Stimulated activated naive B cell treated with anti-CD40 and anti-IgM and Interleukin-4, amounts not matched to agents 10 μg/mL and 1 μg/mL and 100 μg/mL, for 72 hours (primary cell): ENCODE data around the gene ADIRF.
"Not testable (repeated sequence)": the region's sequence is repeated elsewhere in the genome, so short reads cannot be mapped to it uniquely, and the experiment has no call there.

Experiments
- ATAC-seq, 2 donors: fragments of 150-1000 bp; cut with Tn5 transposase; replicated peaks; 2 replicates each; pipeline ENCODE4 v1.10.0; 2021; ENCODE audit warnings: moderate library complexity in 1 of 2
- DNase-seq: peaks from one replicate; pipeline ENCODE4 v3.0.0; 2021
- H3K27ac Mint-ChIP-seq: one replicate; pipeline ENCODE4 v1.8.0; 2022; ENCODE audit warnings: mild to moderate bottlenecking, mixed read lengths
- H3K27me3 Mint-ChIP-seq, 2 donors: one replicate each; pipeline ENCODE4 v1.8.0; 2022; ENCODE audit warnings: mixed read lengths in 2 of 2
- H3K36me3 Mint-ChIP-seq, 2 donors: one replicate each; pipeline ENCODE4 v1.8.0; 2022; ENCODE audit warnings: mixed read lengths in 2 of 2, mild to moderate bottlenecking in 1 of 2
- H3K4me1 Mint-ChIP-seq, 2 donors: one replicate each; pipeline ENCODE4 v1.8.0; 2022; ENCODE audit warnings: mixed read lengths in 2 of 2, mild to moderate bottlenecking in 1 of 2
- H3K4me3 Mint-ChIP-seq, 2 donors: one replicate each; pipeline ENCODE4 v1.8.0; 2022; ENCODE audit warnings: mild to moderate bottlenecking in 2 of 2, mixed read lengths in 2 of 2, moderate library complexity in 1 of 2
- H3K9me3 Mint-ChIP-seq, 2 donors: one replicate each; pipeline ENCODE4 v1.8.0; 2022; ENCODE audit warnings: mixed read lengths in 2 of 2, mild to moderate bottlenecking in 1 of 2

Gene ADIRF

DNA sequence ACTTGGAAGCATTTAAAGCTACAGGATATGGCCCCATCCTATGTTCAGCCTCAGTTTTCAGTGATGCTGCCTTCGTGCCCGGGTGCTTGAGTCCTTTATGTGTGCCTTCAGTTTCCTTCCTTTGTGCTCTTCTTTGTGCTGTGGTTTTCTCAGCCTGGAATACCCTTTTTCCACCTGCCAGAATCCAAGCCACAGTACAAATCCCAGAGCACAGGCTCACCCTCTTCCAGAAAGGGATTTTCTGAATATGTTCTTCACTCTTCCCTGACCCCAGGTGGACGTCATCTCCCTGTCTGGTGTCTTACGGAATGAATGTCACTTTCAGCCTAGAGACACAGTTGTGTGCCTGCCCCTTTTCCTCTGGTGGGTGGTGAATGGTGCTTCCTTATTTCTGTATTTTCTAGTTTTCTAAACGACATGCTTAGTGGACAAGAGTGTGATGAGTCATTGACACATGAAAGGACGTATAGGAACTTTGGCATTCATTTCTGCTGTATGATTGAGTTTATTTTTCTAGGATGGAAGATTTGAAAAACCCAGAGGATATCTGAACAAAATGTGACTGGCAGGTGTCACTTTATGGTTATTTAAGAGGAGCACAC is 31.6 kb downstream of the ADIRF start:
- not testable (repeated sequence) for H3K27ac Mint-ChIP-seq, DNase-seq, H3K4me3 Mint-ChIP-seq, H3K36me3 Mint-ChIP-seq, H3K4me1 Mint-ChIP-seq, H3K9me3 Mint-ChIP-seq, H3K27me3 Mint-ChIP-seq
- ATAC-seq: peak in 1 of 2 donors; percentile 42

DNA sequence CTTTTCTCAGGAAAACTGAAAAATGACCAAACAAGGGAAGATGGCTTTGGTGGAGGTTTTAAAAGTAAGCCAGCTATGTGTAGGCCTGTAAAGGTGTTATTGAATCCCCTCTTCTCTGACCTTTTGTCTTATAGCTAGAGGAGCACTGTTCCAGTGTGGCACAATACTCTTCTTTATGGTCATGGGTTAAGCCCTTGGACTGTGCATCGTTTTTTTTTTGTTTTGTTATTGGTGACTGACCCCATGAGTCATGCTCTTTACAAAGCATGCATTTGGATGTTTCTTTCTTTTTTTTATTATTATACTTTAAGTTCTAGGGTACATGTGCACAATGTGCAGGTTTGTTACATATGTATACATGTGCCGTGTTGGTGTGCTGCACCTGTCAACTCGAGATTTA is 32.2 kb downstream of the ADIRF start:
- no peak overlapping the region for H3K4me3 Mint-ChIP-seq
- H3K27me3 Mint-ChIP-seq: no peaks in the 10 kb centered on the region
- ATAC-seq: no peak
- no peaks in the 10 kb centered on the region for H3K4me1 Mint-ChIP-seq
- no peaks in the 10 kb centered on the region for H3K9me3 Mint-ChIP-seq
- no peak overlapping the region for H3K27ac Mint-ChIP-seq
- no peaks in the 10 kb centered on the region for H3K36me3 Mint-ChIP-seq
- no peak for DNase-seq

DNA sequence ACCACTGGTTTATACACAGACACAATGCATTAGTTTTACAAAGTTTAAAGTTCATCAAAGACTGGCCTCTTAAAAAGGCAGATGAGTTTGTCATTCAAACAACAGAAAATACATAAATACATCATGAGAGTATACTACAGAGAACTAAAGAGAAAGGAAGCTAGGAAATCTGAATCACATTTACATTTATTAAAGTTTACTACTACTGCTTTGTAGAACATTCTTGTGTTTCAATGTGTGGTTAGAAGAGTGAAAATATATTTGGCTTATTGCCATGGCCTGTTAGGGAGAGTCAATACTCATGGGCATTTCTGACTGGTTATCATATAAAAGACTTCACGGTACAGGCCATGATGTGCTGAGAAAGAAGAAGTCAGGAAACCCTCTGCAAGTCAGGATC is 38.8 kb downstream of the ADIRF start:
- H3K9me3 Mint-ChIP-seq, H3K36me3 Mint-ChIP-seq, H3K4me1 Mint-ChIP-seq, H3K4me3 Mint-ChIP-seq, ATAC-seq, H3K27ac Mint-ChIP-seq, DNase-seq, H3K27me3 Mint-ChIP-seq: not testable (repeated sequence)

DNA sequence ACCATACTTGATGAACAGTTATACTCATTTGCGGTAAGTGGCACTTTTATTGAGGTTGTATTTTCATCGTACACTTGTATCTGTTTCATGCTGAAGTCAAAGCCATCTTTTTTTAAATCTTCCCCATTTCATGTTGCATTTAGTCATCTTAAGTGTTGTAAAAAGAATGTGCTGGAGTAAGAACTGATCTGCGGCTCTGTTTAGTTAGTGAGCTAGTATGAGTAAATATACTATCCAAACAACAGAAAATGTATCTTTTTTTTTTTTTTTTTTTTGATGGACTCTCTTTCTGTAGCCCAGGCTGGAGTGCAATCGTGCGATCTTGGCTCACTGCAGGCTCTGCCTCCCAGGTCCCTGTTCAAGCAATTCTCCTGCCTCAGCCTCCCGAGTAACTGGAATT is 39.4 kb downstream of the ADIRF start:
- not testable (repeated sequence) for ATAC-seq, H3K4me1 Mint-ChIP-seq, H3K27ac Mint-ChIP-seq, H3K27me3 Mint-ChIP-seq, H3K36me3 Mint-ChIP-seq, DNase-seq, H3K9me3 Mint-ChIP-seq, H3K4me3 Mint-ChIP-seq

DNA sequence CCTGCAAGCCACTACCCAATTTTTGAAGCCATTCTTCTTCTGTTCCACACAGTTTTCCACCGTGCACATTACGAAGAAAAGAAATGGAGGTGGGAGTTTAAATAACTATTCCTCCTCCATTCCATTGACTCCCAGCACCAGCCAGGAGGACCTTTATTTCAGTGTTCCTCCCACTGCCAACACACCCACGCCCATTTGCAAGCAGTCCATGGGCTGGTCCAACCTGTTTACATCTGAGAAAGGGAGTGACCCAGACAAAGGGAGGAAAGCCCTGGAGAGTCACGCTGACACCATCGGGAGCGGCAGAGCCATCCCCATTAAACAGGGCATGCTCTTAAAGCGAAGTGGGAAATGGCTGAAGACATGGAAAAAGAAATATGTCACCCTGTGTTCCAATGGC is 40.0 kb downstream of the ADIRF start:
- DNase-seq, H3K36me3 Mint-ChIP-seq, H3K27me3 Mint-ChIP-seq, H3K4me3 Mint-ChIP-seq, H3K27ac Mint-ChIP-seq, ATAC-seq, H3K4me1 Mint-ChIP-seq, H3K9me3 Mint-ChIP-seq: not testable (repeated sequence)

DNA sequence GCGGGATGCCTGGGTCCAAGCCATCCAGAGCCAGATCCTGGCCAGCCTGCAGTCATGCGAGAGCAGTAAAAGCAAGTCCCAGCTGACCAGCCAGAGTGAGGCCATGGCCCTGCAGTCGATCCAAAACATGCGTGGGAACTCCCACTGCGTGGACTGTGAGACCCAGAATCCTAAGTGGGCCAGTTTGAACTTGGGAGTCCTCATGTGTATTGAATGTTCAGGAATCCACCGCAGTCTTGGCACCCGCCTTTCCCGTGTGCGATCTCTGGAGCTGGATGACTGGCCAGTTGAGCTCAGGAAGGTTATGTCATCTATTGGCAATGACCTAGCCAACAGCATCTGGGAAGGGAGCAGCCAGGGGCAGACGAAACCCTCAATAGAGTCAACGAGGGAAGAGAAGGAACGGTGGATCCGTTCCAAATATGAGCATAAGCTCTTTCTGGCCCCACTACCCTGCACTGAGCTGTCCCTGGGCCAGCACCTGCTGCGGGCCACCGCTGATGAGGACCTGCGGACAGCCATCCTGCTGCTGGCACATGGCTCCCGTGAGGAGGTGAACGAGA is 40.9 kb downstream of the ADIRF start:
- not testable (repeated sequence) for H3K4me3 Mint-ChIP-seq, DNase-seq

DNA sequence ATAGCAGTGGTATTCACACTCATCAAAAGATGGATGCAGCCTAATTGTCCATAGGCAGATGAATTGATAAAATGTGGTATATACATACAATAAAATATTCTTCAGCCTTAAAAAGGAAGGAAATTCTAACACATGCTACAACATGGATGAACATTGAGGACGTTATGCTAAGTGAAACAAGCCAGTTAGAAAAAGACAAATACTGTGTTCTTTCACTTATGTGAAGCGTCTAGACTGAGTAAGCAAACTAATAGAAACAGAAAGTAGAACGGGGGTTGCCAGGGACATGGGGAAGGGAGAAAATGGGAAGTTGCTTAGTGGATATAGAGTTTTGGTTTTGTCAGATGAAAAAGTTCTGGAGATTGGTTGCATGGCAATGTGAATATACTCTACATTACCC is 45.2 kb downstream of the ADIRF start:
- not testable (repeated sequence) for ATAC-seq, H3K36me3 Mint-ChIP-seq

More for the DNA sequence above, 40.9 kb downstream of the ADIRF start:
- not testable (repeated sequence) for ATAC-seq, H3K9me3 Mint-ChIP-seq, H3K27ac Mint-ChIP-seq, H3K27me3 Mint-ChIP-seq, H3K4me1 Mint-ChIP-seq, H3K36me3 Mint-ChIP-seq

DNA sequence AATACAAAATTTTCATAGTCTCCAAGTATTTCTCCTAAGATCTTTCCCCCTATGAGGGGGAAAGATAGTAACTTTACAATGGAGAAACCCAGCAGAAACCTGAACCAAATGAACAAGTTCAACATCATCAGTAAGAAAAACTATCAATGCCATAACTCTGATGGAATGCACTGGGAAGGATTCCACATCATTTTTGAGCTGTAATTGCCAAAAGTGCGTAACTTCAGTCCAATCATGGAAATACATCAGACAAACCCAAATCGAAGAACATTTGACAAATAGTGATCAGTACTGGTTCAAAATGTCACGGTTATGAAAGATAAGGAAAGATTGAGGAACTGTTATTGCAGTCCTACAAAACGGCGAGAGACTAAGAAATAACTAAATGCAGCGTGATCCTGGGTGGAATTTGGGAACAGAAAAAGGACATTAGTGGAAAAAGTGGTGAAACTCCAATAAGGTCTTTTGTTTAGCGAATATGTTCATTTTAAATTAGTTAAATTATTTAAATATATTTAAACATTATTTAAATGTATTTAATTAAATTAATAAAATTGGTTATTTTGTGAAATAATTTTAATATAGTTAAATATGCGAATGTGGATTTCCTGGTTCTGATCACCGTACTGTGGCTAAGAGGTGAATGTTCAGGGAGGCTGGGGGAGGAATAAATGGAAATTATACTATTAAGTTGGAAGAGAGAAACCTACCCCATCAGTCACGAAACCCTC is 46.9 kb downstream of the ADIRF start:
- H3K27ac Mint-ChIP-seq, H3K4me3 Mint-ChIP-seq, H3K9me3 Mint-ChIP-seq, H3K4me1 Mint-ChIP-seq, ATAC-seq, H3K36me3 Mint-ChIP-seq, DNase-seq: not testable (repeated sequence)
- H3K27me3 Mint-ChIP-seq: peaks cover 14 to 15% of the 10 kb centered on the region in 2 donors

More for the DNA sequence above, 45.2 kb downstream of the ADIRF start:
- not testable (repeated sequence) for H3K4me1 Mint-ChIP-seq, H3K9me3 Mint-ChIP-seq, DNase-seq, H3K27ac Mint-ChIP-seq
- peak overlapping the region in 1 of 2 donors; percentile 15 for H3K4me3 Mint-ChIP-seq
- peaks cover 14 to 15% of the 10 kb centered on the region in 2 donors for H3K27me3 Mint-ChIP-seq

DNA sequence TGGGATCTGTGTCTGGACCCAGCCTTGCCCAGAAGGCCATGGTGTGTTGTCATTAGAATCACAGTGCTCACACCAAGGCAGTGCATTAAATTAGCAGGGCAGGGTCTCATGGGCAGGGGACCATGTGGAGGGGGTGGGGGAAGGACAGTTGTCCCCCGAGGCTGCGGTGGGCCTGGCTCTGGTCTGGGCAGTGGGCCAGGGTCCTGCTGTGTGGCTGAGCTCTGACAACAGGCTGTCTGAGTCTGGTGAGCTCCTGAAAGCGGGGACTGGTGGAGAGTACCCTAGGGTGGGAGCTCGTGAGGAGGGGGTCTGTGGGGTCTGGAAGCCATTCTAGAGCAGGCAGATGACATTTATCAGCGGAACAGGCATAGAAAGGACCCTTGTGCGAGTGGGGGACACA is 49.8 kb downstream of the ADIRF start:
- not testable (repeated sequence) for DNase-seq, H3K36me3 Mint-ChIP-seq, ATAC-seq, H3K9me3 Mint-ChIP-seq, H3K4me1 Mint-ChIP-seq, H3K27ac Mint-ChIP-seq, H3K4me3 Mint-ChIP-seq
- H3K27me3 Mint-ChIP-seq: peaks cover 14 to 15% of the 10 kb centered on the region in 2 donors

DNA sequence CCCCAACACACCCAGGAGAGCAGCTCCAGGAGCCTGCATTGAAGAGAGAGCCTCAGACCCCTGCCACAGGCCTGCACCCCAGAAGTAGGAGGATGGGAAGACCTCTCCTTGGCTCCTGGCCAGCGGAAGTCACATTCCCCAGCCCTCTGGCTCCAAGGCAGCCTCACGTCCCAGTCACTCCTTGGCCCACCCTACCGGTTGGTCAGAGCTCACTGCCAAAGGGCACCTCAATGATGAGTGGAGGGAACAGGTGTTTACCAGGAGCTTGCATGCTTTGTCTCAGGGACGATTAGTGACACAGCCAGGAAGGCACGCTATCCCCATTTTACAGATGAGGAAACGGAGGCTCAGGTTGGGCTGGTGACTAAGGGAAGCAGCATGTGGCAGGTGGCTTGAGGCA is 50.8 kb downstream of the ADIRF start:
- H3K4me3 Mint-ChIP-seq, H3K4me1 Mint-ChIP-seq, H3K36me3 Mint-ChIP-seq, DNase-seq, H3K9me3 Mint-ChIP-seq, ATAC-seq, H3K27ac Mint-ChIP-seq: not testable (repeated sequence)
- H3K27me3 Mint-ChIP-seq: peaks cover 14 to 15% of the 10 kb centered on the region in 2 donors

DNA sequence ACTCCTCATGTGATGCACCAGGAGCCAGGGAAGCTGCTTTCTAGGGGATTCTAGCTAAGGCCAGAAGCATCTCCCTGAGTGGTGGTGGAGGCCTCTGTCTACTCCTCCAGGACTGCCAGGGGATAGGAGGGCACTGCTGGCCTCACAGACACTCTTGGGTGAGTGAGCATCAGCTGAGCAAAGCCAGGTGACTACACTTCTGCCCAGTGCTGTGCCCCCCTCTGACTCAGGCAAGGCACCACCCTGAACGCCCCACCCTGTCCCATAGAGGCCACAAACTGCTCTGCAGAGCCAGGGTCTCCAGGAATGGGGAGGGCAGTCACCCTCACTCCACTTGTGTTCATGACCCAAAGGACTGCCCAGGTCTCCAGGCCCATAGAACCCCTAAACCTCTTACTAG is 51.2 kb downstream of the ADIRF start:
- not testable (repeated sequence) for H3K9me3 Mint-ChIP-seq, H3K36me3 Mint-ChIP-seq, H3K4me1 Mint-ChIP-seq, H3K4me3 Mint-ChIP-seq, H3K27ac Mint-ChIP-seq, DNase-seq, ATAC-seq
- peaks cover 14 to 15% of the 10 kb centered on the region in 2 donors for H3K27me3 Mint-ChIP-seq

DNA sequence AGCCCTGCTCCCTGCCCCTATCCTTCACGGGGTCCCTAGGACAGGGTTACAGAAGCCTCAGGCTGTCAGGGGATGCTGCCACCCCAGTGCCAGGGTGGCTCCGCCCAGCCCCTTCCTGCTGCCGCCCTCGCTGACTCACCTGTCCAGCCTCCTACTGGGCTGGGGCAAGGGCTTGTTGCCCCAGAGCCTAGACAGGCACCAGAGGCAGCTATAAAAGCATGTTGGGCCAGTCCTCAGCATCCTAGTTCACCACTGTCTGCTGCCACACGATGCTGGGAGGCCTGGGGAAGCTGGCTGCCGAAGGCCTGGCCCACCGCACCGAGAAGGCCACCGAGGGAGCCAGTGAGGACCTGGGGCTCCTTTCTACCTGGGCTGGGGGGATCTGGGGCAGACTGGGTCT is 51.8 kb downstream of the ADIRF start, which contains the start of gene FAM25A:
TSS of gene FAM25A (plus strand) at position 239 of the 400 bp plus-strand sequence. CDS start at position 270, 31 bp downstream.
- H3K9me3 Mint-ChIP-seq, H3K36me3 Mint-ChIP-seq, ATAC-seq, DNase-seq, H3K4me3 Mint-ChIP-seq, H3K4me1 Mint-ChIP-seq, H3K27ac Mint-ChIP-seq: not testable (repeated sequence)
- peaks cover 12 to 15% of the 10 kb centered on the region in 2 donors for H3K27me3 Mint-ChIP-seq
